MM.1S (cell line): ENCODE results near the gene CACNB3.
A peak's percentile ranks its signal among the peaks of the same experiment; 100 is the strongest.
"Not testable (repeated sequence)": the region's sequence is repeated elsewhere in the genome, so short reads cannot be mapped to it uniquely, and the experiment has no call there.

Experiments
- DNase-seq: peaks from one replicate; pipeline ENCODE4 v3.0.0-alpha.2; 2015
- H2AFZ ChIP-seq: fragments of 300-600 bp; sonication (generic); 2 replicates; pipeline ENCODE4 v1.6.0; 2016; ENCODE audit warnings: antibody characterized with exemption, low read length
- H3F3A ChIP-seq: fragments of 300-600 bp; sonication (generic); 2 replicates; pipeline ENCODE4 v1.6.1; 2016; ENCODE audit warnings: mild to moderate bottlenecking, antibody characterized with exemption, low read length, moderate library complexity, mixed read lengths; ENCODE audit not compliant: insufficient read depth
- H3K27ac ChIP-seq: fragments of 300-600 bp; sonication (generic); 2 replicates; pipeline ENCODE4 v1.5.1; 2016; ENCODE audit warnings: mild to moderate bottlenecking, low read length
- H3K27me3 ChIP-seq: fragments of 300-600 bp; sonication (generic); replicated peaks from 2 replicates; pipeline ENCODE4 v1.6.0; 2016; ENCODE audit warnings: low read length; ENCODE audit not compliant: insufficient read depth
- H3K36me3 ChIP-seq: fragments of 300-600 bp; sonication (generic); replicated peaks from 2 replicates; pipeline ENCODE4 v1.6.1; 2016; ENCODE audit warnings: mild to moderate bottlenecking, low read length, mixed read lengths; ENCODE audit not compliant: insufficient read depth
- H3K4me1 ChIP-seq: fragments of 300-600 bp; sonication (generic); 2 replicates; pipeline ENCODE4 v1.6.1; 2016; ENCODE audit warnings: low read length, mixed read lengths
- H3K4me2 ChIP-seq: fragments of 300-600 bp; sonication (generic); 2 replicates; pipeline ENCODE4 v1.6.0; 2016; ENCODE audit warnings: low read depth, low read length
- H3K4me3 ChIP-seq: fragments of 300-600 bp; sonication (generic); 2 replicates; pipeline ENCODE4 v1.5.1; 2016; ENCODE audit warnings: low read length, mixed read lengths
- H3K79me2 ChIP-seq: fragments of 300-600 bp; sonication (generic); 2 replicates; pipeline ENCODE4 v1.6.1; 2016; ENCODE audit warnings: mixed run types, low read length, mixed read lengths
- H3K9ac ChIP-seq: fragments of 300-600 bp; sonication (generic); 2 replicates; pipeline ENCODE4 v1.6.1; 2016; ENCODE audit warnings: low read length, mixed read lengths
- H3K9me2 ChIP-seq: fragments of 300-600 bp; sonication (generic); replicated peaks from 2 replicates; pipeline ENCODE4 v1.6.1; 2016; ENCODE audit warnings: mild to moderate bottlenecking, low read length, mixed read lengths; ENCODE audit not compliant: insufficient read depth
- H3K9me3 ChIP-seq: fragments of 300-600 bp; sonication (generic); replicated peaks from 2 replicates; pipeline ENCODE4 v1.6.1; 2016; ENCODE audit warnings: mild to moderate bottlenecking, low read length, mixed read lengths; ENCODE audit not compliant: insufficient read depth
- H4K20me1 ChIP-seq: fragments of 300-600 bp; sonication (generic); 2 replicates; pipeline ENCODE4 v1.6.1; 2016; ENCODE audit warnings: mild to moderate bottlenecking, low read length, moderate library complexity, mixed read lengths; ENCODE audit not compliant: insufficient read depth
- EZH2 ChIP-seq: fragments of 300-600 bp; sonication (generic); optimal IDR thresholded peaks from 2 replicates; pipeline ENCODE3; 2017; ENCODE audit warnings: low read depth, mild to moderate bottlenecking, antibody characterized with exemption, low read length, mixed read lengths
- EZH2phosphoT487 ChIP-seq: fragments of 300-600 bp; sonication (generic); IDR thresholded peaks from 2 replicates; pipeline ENCODE4 v1.6.1; 2018; ENCODE audit warnings: antibody characterized with exemption, low read length
- TF ChIP-seq, protein P1 (sequence below): fragments of 300-600 bp; sonication (generic); IDR thresholded peaks from 2 replicates; pipeline ENCODE4 v1.5.1; 2016; ENCODE audit warnings: antibody characterized with exemption, low read length, mixed read lengths

CACNB3 gene

DNA sequence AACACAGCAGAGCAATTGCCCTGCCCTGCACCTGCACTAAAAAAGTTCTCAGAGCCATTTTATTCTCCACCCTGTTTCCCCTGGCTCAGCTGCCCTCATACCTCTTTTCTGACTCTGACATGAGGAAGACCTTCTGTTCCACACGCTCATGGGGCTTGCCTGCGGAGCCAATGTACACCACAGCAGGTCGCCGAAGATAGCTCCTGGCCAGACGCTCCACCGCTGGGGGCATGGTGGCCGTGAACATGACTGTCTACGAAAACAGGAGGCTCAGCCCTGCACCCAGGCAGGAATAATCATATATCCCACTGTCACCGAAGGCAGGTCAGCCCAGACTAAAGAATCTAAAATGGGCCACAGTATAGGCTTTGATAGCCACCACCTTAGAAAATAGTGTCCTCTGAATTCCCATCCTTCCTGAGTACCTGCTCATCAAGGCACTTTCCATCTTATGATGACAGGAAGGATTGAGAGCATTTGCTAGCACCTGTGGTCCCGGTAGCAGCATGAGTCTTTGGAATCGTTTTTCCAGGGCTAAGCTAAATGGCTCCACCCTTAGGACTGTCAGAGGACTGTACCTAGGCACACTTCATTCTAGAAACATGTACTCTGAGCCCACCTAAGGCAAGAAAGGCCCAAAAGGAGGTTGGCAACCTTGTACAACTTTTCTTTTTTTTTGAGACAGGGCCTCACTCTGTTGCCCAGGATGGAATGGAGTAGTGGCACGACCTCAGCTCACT lies 14.2 kb downstream of the CACNB3 start:
- TF ChIP-seq EZH2phosphoT487, result no peak
- no peak for TF ChIP-seq EZH2
- H3K27ac ChIP-seq, result no peak overlapping the region
- no peaks in the 10 kb centered on the region for H3K9me2 ChIP-seq
- H2AFZ ChIP-seq, result no peak overlapping the region
- no peaks in the 10 kb centered on the region for H3K79me2 ChIP-seq
- no peak for DNase-seq
- H3K9ac ChIP-seq, result no peak overlapping the region
- no peaks in the 10 kb centered on the region for H3K4me1 ChIP-seq
- H3K4me3 ChIP-seq, result no peak overlapping the region
- H3K36me3 ChIP-seq, result peaks cover 15% of the 10 kb centered on the region
- no peaks in the 10 kb centered on the region for H3F3A ChIP-seq
- H3K4me2 ChIP-seq, result no peak overlapping the region
- H3K9me3 ChIP-seq, result no peaks in the 10 kb centered on the region
- H3K27me3 ChIP-seq, result no peaks in the 10 kb centered on the region
- no peaks in the 10 kb centered on the region for H4K20me1 ChIP-seq

DNA sequence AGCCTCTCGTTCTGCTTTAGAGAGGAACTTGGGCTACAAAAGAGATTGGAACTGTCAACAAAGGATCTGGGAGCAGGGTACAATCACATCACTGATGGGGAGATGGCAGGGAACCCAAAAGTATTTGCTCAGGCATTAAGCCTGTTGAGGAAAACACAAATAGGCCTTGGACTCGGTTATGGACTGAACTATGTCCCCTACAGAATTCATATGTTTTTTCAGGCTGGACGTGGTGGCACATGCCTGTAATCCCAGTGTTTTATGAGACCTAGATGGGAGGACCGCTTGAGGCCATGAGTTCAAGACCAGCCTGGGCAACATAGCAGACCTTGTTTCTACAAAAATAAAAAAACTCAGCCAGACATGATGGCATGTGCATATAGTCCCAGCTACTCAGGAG lies 19.8 kb downstream of the CACNB3 start:
- H2AFZ ChIP-seq, result no peak overlapping the region
- H3K27me3 ChIP-seq, result no peaks in the 10 kb centered on the region
- peaks cover 10% of the 10 kb centered on the region; the same call in 1 of the 2 replicates for H3K36me3 ChIP-seq
- H4K20me1 ChIP-seq, result no peaks in the 10 kb centered on the region
- TF ChIP-seq EZH2 (no peak), EZH2phosphoT487 (no peak)
- TF ChIP-seq, protein P1, sequence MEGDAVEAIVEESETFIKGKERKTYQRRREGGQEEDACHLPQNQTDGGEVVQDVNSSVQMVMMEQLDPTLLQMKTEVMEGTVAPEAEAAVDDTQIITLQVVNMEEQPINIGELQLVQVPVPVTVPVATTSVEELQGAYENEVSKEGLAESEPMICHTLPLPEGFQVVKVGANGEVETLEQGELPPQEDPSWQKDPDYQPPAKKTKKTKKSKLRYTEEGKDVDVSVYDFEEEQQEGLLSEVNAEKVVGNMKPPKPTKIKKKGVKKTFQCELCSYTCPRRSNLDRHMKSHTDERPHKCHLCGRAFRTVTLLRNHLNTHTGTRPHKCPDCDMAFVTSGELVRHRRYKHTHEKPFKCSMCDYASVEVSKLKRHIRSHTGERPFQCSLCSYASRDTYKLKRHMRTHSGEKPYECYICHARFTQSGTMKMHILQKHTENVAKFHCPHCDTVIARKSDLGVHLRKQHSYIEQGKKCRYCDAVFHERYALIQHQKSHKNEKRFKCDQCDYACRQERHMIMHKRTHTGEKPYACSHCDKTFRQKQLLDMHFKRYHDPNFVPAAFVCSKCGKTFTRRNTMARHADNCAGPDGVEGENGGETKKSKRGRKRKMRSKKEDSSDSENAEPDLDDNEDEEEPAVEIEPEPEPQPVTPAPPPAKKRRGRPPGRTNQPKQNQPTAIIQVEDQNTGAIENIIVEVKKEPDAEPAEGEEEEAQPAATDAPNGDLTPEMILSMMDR, result no peak
- no peak overlapping the region for H3K9ac ChIP-seq
- H3K9me3 ChIP-seq, result no peaks in the 10 kb centered on the region
- no peak for DNase-seq
- no peaks in the 10 kb centered on the region for H3K79me2 ChIP-seq
- H3K27ac ChIP-seq, result no peak overlapping the region
- no peak overlapping the region for H3K4me2 ChIP-seq
- no peaks in the 10 kb centered on the region for H3F3A ChIP-seq
- no peaks in the 10 kb centered on the region for H3K9me2 ChIP-seq
- no peaks in the 10 kb centered on the region for H3K4me1 ChIP-seq
- no peak overlapping the region for H3K4me3 ChIP-seq

DNA sequence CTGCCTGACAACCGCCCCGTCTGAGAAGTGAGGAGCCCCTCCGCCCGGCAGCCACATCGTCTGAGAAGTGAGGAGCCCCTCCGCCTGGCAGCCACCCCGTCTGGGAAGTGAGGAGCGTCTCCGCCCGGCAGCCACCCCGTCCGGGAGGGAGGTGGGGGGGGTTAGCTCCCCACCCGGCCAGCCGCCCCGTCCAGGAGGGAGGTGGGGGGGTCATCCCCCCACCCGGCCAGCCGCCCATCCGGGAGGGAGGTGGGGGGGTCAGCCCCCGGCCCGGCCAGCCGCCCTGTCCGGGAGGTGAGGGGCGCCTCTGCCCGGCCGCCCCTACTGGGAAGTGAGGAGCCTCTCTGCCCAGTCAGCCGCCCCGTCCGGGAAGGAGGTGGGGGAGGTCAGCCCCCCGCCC lies 23.7 kb downstream of the CACNB3 start:
- not testable (repeated sequence) for H3K9me3 ChIP-seq, H4K20me1 ChIP-seq, H2AFZ ChIP-seq, H3K9me2 ChIP-seq, H3K4me2 ChIP-seq, H3K4me3 ChIP-seq, H3K27ac ChIP-seq, H3K4me1 ChIP-seq, H3K9ac ChIP-seq, H3K27me3 ChIP-seq, H3F3A ChIP-seq, DNase-seq
- H3K79me2 ChIP-seq, result peaks cover 22% of the 10 kb centered on the region
- peaks cover 10% of the 10 kb centered on the region for H3K36me3 ChIP-seq

DNA sequence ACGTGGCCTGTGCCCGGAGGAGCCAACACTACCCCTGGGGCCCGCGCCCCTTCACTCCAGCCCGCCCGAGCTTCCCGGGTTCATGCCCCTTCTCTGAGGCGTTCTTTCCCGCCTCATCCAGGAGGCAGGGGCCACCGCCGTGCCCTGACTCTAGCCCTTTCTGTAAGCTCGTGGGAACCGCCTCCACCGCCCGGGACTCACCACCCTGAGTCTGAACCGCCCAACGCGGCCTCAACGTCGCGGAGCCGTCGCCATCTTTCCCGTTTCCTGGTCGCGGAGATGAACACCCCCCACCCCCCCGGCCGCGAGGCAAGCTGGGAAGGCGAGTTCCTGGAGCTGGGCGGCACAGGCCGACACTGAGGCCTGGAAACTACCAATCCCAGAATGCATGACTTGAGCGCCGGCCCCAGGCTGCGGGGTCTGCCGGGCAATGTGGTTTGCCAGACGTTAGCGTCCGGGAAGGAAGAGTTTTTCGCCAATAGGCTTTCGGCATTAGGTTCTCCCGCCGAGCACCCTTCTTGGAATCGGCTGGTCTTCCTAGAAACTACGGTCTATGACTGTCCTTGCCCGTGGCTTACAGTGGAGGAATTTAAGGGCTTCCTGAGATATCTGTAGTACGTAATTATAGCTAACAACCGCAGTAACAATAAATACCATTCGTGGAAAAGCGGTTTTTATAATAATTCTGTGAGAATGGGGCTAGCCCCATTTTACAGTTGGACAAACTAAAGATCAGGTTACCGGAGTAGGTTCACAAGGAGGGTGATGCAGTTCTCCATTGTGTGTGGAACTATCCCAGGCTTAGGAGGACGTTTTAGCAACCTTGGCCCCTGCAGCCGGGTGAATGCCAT lies 33.8 kb downstream of the CACNB3 start, which contains the start of gene DDX23:
Gene DDX23 (minus strand): TSS at position 281 of the 851 bp plus-strand sequence. CDS start 6,381 bp downstream, outside the sequence.
- H4K20me1 ChIP-seq, result no peaks in the 10 kb centered on the region
- peak within 1 kb of the TSS; percentile 90 for H3K9ac ChIP-seq
- no peaks in the 10 kb centered on the region for H3K9me3 ChIP-seq
- peaks cover 9% of the 10 kb centered on the region for H3F3A ChIP-seq
- peak within 1 kb of the TSS; percentile 99 for H3K4me2 ChIP-seq
- peak within 1 kb of the TSS; percentile 73 for H3K27ac ChIP-seq
- no peaks in the 10 kb centered on the region for H3K27me3 ChIP-seq
- peak within 1 kb of the TSS; percentile 94 for H3K4me3 ChIP-seq
- TF ChIP-seq EZH2phosphoT487, result no peak
- TF ChIP-seq, protein P1, result no peak
- no peak for TF ChIP-seq EZH2
- peak; percentile 97 for DNase-seq
- H3K9me2 ChIP-seq, result no peaks in the 10 kb centered on the region
- H3K4me1 ChIP-seq, result peaks cover 7% of the 10 kb centered on the region
- peak within 1 kb of the TSS; percentile 88 for H2AFZ ChIP-seq
- H3K79me2 ChIP-seq, result peaks cover 53% of the 10 kb centered on the region
- H3K36me3 ChIP-seq, result no peaks in the 10 kb centered on the region
